SHP77 (cell line): ENCODE measurements around the gene DDX24.

Experiments
- DNase-seq, 2 experiments: peaks; one replicate each; lab custom pipeline; 2025; lab: John Stamatoyannopoulos, UW

DDX24 gene

GRCh38 chr14:94010625-94011024 lies 70.4 kb downstream of the DDX24 start:
- DNase-seq: no peak

GRCh38 chr14:94009767-94010166 lies 71.2 kb downstream of the DDX24 start:
- peak in 1 of 2 experiments; percentile 8 for DNase-seq

- DNase-seq: no peak
Observed at GRCh38 chr14:94008234-94008633, 72.8 kb downstream of the DDX24 start.

DNA sequence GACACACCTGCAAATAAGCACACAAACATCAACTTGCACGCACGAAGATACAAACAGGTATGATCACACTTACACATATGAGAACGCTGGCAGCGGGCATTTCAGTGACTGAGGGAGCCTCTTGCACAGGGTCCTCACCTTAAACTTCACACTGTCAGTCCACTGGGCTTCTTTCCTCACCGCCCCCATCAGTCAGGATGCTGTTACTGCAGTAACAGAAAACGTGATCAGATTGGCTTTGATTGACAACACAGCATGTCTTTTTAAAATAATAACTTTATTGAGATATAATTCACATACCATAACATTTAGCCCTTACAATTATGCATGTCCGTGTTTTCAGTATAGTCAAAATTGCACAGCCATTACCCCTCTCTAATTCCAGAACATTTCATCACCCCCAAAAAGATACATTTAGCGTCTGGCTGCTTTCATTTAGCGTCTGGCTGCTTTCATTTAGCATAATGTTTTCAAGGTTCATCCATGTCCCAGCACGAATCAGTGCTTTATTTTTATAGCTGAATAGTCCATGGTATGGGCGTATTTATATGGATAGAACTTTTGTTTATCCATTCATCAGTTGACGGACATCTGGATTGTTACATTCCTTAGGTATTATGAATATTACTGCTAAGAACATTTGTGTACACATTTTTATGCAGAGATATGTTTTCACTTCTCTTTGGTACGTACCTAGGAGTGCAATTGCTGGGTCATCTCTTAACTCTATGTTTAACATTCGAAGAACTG lies 75.5 kb downstream of the DDX24 start:
- DNase-seq: no peak

DNA sequence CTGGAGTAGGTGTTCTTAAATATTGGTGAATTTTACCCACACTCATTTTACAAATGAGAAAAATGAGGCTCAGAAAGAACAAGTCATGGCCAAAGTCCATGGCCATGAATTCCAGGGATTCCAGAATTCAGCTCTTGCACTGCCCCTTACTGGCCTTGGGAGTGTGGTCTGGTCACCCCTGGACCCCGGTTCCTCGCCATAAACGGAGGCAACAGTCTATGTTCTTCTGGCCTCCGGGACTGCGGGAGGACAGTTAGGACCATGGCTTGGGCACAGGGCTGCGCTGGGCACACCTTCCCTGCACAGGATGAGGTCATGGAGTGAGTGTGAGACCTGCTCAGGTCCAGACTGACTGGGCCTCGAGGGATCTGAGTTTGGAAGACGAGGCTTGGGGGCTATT lies 77.0 kb downstream of the DDX24 start:
- no peak for DNase-seq

DNA sequence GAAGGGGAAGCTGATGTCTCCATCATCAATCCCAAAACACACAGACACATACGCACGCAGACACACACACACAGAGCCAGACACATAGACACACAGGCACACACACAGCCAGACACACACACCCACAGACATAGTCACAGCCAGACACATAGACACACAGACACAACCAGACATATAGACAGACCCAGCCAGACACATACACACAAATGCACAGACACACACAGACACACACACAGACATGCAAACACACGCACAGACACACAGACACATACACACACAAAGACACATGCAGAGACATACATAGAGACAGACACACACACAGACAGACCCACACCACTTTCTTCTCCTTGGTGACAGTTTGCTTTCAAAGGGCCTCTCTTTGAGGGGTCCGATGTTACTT lies 77.6 kb downstream of the DDX24 start:
- DNase-seq: no peak

DNA sequence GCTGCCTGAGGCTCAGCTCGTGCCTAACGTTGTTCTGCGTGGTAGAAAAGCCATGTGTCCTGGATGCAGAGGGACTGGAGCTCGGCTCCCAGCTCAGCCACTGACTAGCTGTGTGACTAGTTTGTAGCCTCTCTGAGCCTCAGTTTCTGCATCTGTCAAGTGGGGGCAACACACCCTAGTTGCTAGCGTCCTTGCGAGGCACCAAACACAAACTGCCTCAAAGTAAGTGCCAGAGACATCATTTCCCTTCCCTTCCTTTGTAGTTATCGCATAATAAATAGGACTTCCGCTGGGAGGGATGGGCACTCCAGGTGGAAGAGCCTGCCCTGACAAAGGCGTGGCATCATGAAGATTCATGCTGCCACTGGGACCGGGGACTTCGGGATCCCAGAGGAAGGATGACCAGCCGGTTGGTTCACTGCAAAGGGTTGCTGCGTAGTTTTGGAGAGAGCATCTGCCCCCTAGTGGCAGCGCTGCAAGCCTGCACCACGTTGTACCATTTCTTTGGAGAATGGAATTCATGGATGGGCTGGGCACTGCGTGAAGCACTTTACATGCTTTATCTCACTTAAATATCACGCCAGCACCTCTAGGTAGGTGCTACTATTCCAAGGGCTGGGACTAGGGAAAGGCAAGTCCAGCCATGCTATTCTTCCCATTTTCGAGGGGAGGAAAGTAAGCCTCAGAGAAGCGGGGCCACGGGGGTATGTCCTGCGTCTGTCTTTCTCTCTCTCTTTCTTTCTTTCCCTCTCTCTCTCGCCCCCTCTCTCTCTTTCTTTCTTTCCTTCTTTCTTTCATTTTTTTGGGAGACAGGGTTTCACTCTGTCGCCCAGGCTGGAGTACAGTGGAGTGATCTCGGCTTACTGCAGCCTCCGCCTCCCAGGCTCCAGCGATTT lies 79.3 kb downstream of the DDX24 start:
- peak; percentile 50 to 66 for DNase-seq

- DNase-seq: no peak
Observed at GRCh38 chr14:94001016-94001415, 80.0 kb downstream of the DDX24 start.

DNA sequence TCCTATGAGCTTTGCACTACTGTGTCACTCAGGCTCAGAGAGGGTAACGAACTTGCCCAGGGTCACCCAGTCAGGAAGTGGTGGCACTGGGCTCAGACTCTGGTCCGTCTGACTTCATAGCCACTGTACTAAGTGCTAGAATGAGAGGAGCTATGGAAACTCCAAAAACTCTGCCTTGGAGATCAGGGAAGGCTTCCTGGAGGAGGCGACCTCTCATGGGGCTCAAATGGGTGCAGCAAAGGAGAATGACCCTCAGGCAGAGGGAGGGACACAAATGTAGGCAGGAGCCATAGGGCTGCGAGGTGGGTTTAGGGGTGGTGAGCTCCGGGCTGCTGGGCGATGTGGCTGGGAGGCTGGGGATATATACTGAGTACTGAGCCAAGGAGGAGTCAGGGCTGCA lies 80.7 kb downstream of the DDX24 start:
- no peak for DNase-seq

GRCh38 chr14:93999573-93999972 lies 81.4 kb downstream of the DDX24 start:
- DNase-seq: no peak

DNA sequence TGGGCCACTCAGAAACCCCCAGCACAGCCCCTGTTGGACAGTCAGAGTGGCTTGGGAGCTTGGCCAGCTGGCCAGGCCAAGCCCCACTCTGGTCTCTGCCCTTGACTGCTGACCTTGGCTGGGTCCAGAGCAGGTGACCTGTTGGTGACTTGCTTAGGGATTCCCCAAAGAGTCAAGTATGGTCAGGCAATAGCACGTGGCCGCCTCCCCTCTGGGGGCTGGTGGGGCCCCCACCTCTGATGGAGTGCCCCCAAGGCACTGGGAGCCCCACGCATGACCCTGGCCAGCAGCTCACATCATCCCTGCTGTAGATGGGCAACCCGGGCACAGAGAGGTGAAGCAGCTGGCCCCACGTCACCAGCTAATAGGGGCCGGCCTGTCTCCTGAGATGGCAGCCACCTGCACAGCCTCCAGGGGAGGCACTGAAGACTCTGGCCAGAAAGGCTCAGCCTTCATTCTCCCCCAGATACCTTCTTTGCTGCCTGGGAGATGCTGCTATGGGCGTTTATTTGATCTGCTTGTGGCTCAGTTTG lies 82.1 kb downstream of the DDX24 start:
- no peak for DNase-seq
